SU-DHL-6 (cell line): ENCODE measurements around the gene LOX.

ENCODE experiments used
- EZH2phosphoT487 ChIP-seq: fragments of 200-600 bp; sonication (generic), shearing (Covaris generic); conservative IDR thresholded peaks from 2 replicates; pipeline ENCODE4 v1.6.1; 2018; ENCODE audit warnings: mild to moderate bottlenecking, antibody characterized with exemption, low read length, moderate library complexity, mixed read lengths
- TF ChIP-seq, protein P1 (sequence below): fragments of 200-600 bp; sonication (generic); IDR thresholded peaks from one replicate; pipeline ENCODE4 v1.5.1; 2017; ENCODE audit warnings: antibody characterized with exemption, mild to moderate bottlenecking, low read length, moderate library complexity; ENCODE audit not compliant: insufficient read depth, poor library complexity, severe bottlenecking

DNA sequence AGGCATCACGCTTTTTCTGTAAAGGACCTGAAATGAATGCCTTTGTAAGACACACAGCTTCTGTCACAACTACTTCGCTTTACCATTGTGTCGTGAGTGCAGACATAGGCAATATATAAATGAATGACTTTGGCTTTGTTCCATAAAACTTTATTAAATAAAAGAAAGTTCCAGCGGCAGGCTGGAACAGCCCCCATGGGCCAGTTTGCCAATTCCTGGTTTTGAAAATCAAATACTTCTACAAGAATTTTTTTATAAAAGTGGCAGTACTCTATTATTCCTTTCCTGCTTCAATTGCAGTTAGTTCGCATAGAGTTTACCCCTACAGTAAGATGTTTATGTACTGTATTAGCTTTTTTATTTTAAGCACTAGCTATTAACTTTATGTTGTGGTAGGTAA lies 62.6 kb downstream of the LOX start:
- TF ChIP-seq, protein P1, sequence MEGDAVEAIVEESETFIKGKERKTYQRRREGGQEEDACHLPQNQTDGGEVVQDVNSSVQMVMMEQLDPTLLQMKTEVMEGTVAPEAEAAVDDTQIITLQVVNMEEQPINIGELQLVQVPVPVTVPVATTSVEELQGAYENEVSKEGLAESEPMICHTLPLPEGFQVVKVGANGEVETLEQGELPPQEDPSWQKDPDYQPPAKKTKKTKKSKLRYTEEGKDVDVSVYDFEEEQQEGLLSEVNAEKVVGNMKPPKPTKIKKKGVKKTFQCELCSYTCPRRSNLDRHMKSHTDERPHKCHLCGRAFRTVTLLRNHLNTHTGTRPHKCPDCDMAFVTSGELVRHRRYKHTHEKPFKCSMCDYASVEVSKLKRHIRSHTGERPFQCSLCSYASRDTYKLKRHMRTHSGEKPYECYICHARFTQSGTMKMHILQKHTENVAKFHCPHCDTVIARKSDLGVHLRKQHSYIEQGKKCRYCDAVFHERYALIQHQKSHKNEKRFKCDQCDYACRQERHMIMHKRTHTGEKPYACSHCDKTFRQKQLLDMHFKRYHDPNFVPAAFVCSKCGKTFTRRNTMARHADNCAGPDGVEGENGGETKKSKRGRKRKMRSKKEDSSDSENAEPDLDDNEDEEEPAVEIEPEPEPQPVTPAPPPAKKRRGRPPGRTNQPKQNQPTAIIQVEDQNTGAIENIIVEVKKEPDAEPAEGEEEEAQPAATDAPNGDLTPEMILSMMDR: no peak
- TF ChIP-seq EZH2phosphoT487: no peak
